ENCODE results near the gene FGGY. TPM values are rescaled to one million over a fixed set of nuclear protein-coding genes. Genes with fewer than 3 reads are reported as not detected.

FGGY gene
- total and polyA plus RNA-seq, 8 donors = 6.2 to 27.0 (median 16.0) TPM

DNA sequence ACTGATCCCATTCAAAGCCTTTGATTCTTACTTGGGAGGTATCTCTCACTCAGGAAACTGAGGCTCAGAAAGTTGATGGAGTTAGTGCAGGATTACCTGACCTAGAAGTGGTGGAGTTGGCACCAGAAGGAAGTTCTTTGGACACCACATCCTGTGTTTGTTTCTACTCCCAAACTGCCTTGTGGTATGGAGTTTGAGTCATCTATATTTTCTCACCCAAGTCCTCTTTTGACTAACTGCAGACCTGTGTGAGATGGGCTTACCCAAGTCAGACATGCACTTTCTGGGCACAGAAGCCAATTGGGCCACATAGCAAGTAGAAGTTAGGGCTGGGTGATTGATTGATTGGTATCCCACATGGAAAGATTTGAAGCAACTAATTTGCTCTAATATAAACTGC, 36.1 kb downstream of the FGGY start:
- intact Hi-C loops (cut with DNase I) = no loop called here
- FAIRE-seq = no peak

DNA sequence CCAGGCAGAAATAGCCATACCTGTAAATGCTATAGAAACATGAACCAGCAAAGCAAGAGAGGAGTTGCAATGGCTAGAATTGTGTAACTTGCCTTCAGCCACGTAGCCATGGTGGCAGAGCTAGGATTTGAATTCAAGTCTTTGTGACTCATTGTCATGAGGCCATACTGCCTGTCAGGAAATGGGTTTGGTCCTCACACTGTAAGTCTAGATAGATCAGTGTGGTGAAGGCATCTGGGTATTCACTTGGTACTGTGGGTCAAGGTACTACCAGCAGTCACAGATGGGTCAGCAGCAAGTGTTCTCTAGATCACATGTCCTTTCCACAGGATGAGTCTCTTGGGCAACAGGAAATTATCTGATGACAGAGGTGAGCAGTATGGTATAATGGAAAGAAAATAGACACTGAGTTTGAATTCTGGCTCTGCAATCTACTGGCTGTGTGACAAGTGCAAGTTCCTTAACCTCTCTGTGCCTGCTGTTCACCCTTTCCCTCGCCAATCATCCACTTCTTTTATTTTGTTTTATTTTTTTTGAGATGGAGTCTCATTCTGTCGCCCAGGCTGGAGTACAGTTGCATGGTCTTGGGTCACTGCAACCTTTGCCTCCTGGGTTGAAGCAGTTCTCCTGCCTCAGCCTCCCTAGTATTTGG, 36.9 kb downstream of the FGGY start:
- Histone ChIP-seq H3K36me3 (no peaks in the 10 kb centered on the region), H3K9me3 (no peaks in the 10 kb centered on the region), H3K4me1 (no peaks in the 10 kb centered on the region), H3K27ac (no peak overlapping the region), H3K27me3 (no peaks in the 10 kb centered on the region), H3K4me3 (no peak overlapping the region)
- ATAC-seq = no peak
- FAIRE-seq = no peak
- intact Hi-C loops (cut with DNase I) = no loop called here
- no peak for DNase-seq
- TF ChIP-seq, protein P1, sequence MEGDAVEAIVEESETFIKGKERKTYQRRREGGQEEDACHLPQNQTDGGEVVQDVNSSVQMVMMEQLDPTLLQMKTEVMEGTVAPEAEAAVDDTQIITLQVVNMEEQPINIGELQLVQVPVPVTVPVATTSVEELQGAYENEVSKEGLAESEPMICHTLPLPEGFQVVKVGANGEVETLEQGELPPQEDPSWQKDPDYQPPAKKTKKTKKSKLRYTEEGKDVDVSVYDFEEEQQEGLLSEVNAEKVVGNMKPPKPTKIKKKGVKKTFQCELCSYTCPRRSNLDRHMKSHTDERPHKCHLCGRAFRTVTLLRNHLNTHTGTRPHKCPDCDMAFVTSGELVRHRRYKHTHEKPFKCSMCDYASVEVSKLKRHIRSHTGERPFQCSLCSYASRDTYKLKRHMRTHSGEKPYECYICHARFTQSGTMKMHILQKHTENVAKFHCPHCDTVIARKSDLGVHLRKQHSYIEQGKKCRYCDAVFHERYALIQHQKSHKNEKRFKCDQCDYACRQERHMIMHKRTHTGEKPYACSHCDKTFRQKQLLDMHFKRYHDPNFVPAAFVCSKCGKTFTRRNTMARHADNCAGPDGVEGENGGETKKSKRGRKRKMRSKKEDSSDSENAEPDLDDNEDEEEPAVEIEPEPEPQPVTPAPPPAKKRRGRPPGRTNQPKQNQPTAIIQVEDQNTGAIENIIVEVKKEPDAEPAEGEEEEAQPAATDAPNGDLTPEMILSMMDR (IDR thresholded peaks at IDR 0.05) = no peak
- 90 to 96% methylated on average over 3 of the region's 3 CpGs for WGBS, 2 donors

More for the DNA sequence above, 36.1 kb downstream of the FGGY start:
- no peak for ATAC-seq
- no peak for DNase-seq
- Histone ChIP-seq H3K4me1 (no peaks in the 10 kb centered on the region), H3K27me3 (no peaks in the 10 kb centered on the region), H3K36me3 (no peaks in the 10 kb centered on the region), H3K9me3 (no peaks in the 10 kb centered on the region), H3K27ac (no peak overlapping the region), H3K4me3 (no peak overlapping the region)
- TF ChIP-seq, protein P1 (IDR thresholded peaks at IDR 0.05) = no peak

DNA sequence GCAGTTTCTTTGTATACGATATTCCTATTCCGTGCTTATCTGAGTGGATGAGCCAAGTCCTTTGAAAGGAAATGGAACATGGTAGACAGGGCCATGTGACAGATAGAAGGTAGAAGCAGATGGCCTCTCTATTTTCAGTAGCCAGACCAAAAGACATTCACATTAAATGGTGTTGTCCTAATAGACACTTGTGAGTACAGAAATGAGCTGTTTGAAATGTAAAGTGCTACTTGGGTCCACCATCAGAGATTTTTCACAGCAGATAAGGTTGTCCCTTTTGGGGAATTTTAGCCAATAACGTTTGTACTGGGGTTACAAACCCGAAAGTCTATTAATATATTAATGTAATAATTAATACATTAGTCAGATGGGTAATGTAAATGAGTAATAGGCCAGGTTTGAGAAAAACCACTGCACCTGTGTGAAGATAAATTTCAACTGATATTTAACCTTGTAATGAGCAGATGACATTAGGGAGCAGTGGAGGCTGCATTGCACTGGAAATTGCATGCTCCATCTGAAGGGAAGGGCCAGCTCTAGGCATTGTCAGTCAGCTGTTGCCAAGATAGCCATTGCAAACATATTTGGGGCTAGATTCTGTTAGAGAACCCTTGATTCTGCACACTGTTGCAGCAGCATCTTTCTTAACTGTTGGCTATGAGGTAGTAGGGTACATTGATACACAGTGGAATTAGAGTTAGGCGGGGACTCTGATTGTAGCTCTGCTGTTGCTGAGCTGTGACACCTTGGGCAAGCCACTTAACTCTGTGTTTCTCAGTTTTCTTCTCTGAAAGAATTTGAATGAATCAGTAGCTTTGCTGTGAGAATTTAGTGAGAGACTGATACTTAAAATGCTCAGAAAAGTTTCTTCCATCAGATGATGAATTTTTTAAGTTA, 43.8 kb downstream of the FGGY start:
- FAIRE-seq (no peak), DNase-seq (no peak), ATAC-seq (no peak)
- 83 to 85% methylated on average over 5 of the region's 5 CpGs for WGBS, 2 donors
- intact Hi-C loops (cut with DNase I) = no loop called here
- Histone ChIP-seq H3K9me3 (no peaks in the 10 kb centered on the region), H3K4me3 (no peak overlapping the region), H3K27me3 (no peaks in the 10 kb centered on the region), H3K36me3 (no peaks in the 10 kb centered on the region), H3K4me1 (no peaks in the 10 kb centered on the region), H3K27ac (no peak overlapping the region)
- TF ChIP-seq, protein P1 (IDR thresholded peaks at IDR 0.05) = no peak

DNA sequence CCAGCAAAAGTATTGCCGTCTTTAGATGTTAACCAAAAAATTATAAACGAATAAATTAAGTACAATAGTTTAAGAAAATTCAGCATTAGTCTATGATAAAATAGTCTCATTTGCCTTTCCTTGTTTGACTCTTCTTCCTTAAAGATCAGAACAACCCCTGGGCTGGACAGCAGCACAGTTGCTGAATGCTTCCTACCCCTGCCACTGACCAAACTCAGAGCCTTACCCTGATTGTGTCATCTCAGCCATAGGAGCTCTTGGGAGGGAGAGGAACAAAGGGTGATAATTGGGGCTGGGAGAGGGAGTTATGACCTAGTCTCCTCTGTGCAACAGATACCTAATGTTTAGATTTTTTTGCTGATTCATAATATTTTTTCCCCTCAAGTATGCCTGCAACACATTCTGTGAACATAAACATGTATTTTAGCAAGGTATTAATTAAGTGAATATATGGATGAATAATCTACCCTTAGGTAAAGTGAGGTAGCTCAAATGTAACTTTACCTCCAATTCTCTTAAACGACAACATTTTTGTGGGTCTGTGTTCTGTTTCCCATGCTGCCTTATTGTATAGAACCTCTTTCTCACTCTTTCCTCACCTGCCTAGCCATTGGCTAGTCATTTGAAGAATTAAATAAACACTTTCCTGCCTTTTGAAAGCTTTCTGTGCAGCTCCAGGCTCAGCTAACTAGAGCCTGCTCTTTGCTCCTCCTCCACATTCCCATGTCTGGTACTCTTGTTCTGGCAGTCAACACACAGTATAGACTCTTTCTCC, 46.1 kb downstream of the FGGY start:
- FAIRE-seq (no peak), DNase-seq (no peak), ATAC-seq (no peak)
- intact Hi-C loops (cut with DNase I) = no loop called here
- H3K27ac ChIP-seq = no peak overlapping the region
- no peaks in the 10 kb centered on the region for H3K4me1 ChIP-seq
- H3K36me3 ChIP-seq = no peaks in the 10 kb centered on the region
- H3K4me3 ChIP-seq = no peak overlapping the region
- TF ChIP-seq, protein P1 (IDR thresholded peaks at IDR 0.05) = no peak
- H3K9me3 ChIP-seq = no peaks in the 10 kb centered on the region
- no peaks in the 10 kb centered on the region for H3K27me3 ChIP-seq
- WGBS, 2 donors = 85 to 94% methylated on average over 3 of the region's 3 CpGs
